GM12873 (cell line): ENCODE data around the gene TARM1.

Source experiments
- TF ChIP-seq, protein P1 (sequence below): IDR thresholded peaks from 2 replicates; pipeline ENCODE4 v1.5.1; 2012; ENCODE audit warnings: low read depth, mild to moderate bottlenecking, moderate library complexity, low read length, control low read depth; ENCODE audit not compliant: insufficient read depth; ENCODE audit errors: missing control alignments

Gene TARM1

GRCh38 chr19:54123682-54124081 lies 42.5 kb upstream of the TARM1 start:
- TF ChIP-seq, protein P1, sequence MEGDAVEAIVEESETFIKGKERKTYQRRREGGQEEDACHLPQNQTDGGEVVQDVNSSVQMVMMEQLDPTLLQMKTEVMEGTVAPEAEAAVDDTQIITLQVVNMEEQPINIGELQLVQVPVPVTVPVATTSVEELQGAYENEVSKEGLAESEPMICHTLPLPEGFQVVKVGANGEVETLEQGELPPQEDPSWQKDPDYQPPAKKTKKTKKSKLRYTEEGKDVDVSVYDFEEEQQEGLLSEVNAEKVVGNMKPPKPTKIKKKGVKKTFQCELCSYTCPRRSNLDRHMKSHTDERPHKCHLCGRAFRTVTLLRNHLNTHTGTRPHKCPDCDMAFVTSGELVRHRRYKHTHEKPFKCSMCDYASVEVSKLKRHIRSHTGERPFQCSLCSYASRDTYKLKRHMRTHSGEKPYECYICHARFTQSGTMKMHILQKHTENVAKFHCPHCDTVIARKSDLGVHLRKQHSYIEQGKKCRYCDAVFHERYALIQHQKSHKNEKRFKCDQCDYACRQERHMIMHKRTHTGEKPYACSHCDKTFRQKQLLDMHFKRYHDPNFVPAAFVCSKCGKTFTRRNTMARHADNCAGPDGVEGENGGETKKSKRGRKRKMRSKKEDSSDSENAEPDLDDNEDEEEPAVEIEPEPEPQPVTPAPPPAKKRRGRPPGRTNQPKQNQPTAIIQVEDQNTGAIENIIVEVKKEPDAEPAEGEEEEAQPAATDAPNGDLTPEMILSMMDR = no peak

GRCh38 chr19:54121259-54121658 lies 40.1 kb upstream of the TARM1 start:
- TF ChIP-seq, protein P1 = no peak

DNA sequence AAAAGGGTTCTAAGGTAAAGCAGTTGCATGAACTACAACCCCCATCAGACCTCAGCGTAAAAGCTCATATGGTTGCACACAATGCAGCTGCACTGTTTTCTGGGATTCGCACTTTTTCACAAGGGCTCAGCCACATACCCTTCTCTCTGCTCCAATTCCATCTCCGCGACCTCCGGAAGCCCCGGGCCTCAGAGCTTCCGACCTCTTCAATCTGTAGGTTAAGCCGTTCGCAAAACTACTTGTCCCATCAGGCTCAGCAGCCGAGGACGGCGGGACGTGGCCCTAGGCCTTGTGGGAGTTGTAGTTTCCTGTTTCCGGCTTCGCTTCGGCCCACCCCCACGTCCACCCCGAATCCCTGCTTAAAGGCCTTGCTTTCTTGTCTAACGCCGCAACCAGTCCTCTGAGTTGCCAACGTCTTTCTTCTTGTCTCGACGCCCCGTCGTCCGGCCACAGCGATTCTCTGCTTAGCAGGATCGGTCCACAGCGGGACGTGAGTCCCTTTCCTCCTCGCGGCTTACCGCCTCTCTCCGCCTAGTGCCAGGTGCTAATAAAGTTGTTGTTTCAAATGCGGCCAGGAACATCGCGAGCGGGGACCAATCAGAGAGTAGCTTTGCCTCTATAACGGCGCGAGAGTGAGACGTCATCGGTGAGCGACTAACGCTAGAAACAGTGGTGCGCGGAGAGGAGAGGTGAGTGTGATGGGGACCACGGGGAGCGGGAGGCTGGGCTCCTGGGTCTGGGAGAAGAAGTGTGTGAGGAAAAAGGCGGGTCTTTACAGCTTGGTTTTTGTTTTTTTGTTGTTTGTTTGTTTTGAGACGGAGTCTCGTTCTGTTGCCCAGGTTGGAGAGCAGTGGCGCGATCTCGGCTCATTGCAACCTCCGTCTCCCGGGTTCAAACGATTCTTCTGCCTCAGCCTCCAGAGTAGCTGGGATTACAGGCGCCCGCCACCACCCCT lies 34.2 kb upstream of the TARM1 start, which contains the start of the genes PRPF31 and TFPT:
TSS of gene PRPF31 (plus strand) at position 646 of the 955 bp plus-strand sequence. CDS start 2,525 bp downstream, outside the sequence.
TSS of gene TFPT (minus strand) at position 549 of the 955 bp plus-strand sequence. CDS start at position 161, 388 bp downstream.
- TF ChIP-seq, protein P1 = no peak

DNA sequence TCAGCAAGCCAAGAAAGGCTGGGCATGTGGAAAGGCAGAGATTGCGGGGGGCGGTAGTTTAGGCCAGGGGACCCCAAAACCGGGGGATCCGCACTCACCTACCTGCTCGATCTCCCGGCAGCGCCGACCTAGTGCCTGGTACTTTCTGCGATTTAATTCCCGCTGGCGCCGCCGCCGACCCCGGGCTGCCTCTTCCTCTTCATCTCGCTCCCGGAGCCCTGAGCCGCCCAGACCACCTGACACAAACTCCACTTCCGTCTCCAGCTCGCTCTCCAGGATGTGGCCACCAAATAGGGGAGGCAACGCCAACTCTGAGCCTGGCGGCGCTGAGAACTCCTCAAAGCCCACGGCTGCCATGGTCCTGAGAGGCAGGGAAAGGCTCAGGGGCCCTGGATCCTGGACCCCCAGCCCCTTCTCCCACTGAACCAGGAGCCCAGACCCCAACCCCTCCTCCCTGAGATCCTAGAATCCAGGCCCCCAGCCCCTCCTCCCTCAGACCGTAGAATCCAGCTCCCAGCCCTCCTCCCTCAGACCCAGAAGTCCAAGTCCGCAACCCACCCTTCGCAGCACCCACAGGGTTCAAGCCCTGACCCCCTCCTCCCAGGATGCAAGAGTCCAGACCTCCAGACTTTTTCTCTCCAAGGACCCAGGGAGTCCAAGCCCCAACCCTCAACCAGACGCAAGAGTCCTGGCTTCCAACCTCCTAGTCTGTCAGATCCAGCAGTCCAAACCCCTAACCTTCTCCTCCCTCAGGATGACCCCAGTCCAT lies 33.4 kb upstream of the TARM1 start:
- TF ChIP-seq, protein P1 = no peak

GRCh38 chr19:54109651-54110050 lies 28.5 kb upstream of the TARM1 start:
- TF ChIP-seq, protein P1 = no peak

- TF ChIP-seq, protein P1 = no peak
Observed at GRCh38 chr19:54108496-54108895, 27.3 kb upstream of the TARM1 start.
